GM23338 (cell line): ENCODE measurements around the gene NHEJ1. TPM values are rescaled to one million over a fixed set of nuclear protein-coding genes. Genes with fewer than 3 reads are reported as not detected.

Experiments used
- CREB1 ChIP-seq: fragments of 250-450 bp; sonication (Bioruptor Pico); IDR thresholded peaks from 2 replicates; pipeline ENCODE4 v1.5.0; 2020; ENCODE audit warnings: low read depth, mild to moderate bottlenecking, moderate library complexity
- ETS1 ChIP-seq: IDR thresholded peaks from 2 replicates; pipeline ENCODE4 v1.6.1; 2016; ENCODE audit warnings: antibody characterized with exemption
- EZH2 ChIP-seq: fragments of 200-600 bp; sonication (generic); IDR thresholded peaks from one replicate; pipeline ENCODE4 v1.8.0; 2017; ENCODE audit warnings: antibody characterized with exemption, mild to moderate bottlenecking, low read depth; ENCODE audit not compliant: unreplicated experiment
- EZH2phosphoT487 ChIP-seq: fragments of 200-600 bp; sonication (generic); IDR thresholded peaks from one replicate; pipeline ENCODE4 v1.8.1; 2018; ENCODE audit warnings: antibody characterized with exemption; ENCODE audit not compliant: unreplicated experiment
- JUNB ChIP-seq: IDR thresholded peaks from one replicate; pipeline ENCODE4 v1.6.1; 2016; ENCODE audit warnings: antibody characterized with exemption; ENCODE audit not compliant: unreplicated experiment
- POLR2AphosphoS5 ChIP-seq: IDR thresholded peaks from 2 replicates; pipeline ENCODE4 v1.6.1; 2016; ENCODE audit warnings: antibody characterized with exemption, low read depth
- REST ChIP-seq: IDR thresholded peaks from one replicate; pipeline ENCODE4 v1.6.1; 2018; ENCODE audit warnings: antibody characterized with exemption; ENCODE audit not compliant: unreplicated experiment
- STAT1 ChIP-seq: IDR thresholded peaks from one replicate; pipeline ENCODE4 v1.6.1; 2016; ENCODE audit warnings: antibody characterized with exemption; ENCODE audit not compliant: unreplicated experiment
- ZNF114 ChIP-seq: fragments of 250-450 bp; sonication (Bioruptor Pico); IDR thresholded peaks from 2 replicates; pipeline ENCODE4 v1.5.0; 2020; ENCODE audit warnings: mild to moderate bottlenecking, moderate library complexity
- ZNF462 ChIP-seq: fragments of 250-450 bp; sonication (Bioruptor Pico); IDR thresholded peaks from 2 replicates; pipeline ENCODE4 v1.5.0; 2020; ENCODE audit warnings: mild to moderate bottlenecking, moderate library complexity
- polyA plus RNA-seq: library from polyadenylated mRNA; unstranded; fragments of >200 nt; fragmentation: Nextera tagmentation; extraction: Ambion mirVana; gene quantifications from 2 replicates; pipeline ENCODE4 v1.2.1, GENCODE V29; 2016
- total RNA-seq: library from RNA; depleted of rRNA; stranded (reverse); fragments of >200 nt; shearing (Covaris generic); gene quantifications from 2 replicates; pipeline ENCODE4 v1.2.3, GENCODE V29; 2014

NHEJ1 gene
- total and polyA plus RNA-seq, 2 experiments from 2014 or later: 19.6 to 30.6 TPM

GRCh38 chr2:219186754-219187456 is 26.3 kb upstream of the NHEJ1 start (continued):
- TF ChIP-seq ZNF462 (CRISPR knock-in tag) (no peak), STAT1 (no peak), ZNF114 (CRISPR knock-in tag) (no peak), EZH2 (no peak), POLR2AphosphoS5 (no peak), CREB1 (no peak), ETS1 (no peak), EZH2phosphoT487 (no peak), REST (no peak), JUNB (no peak)
